ENCODE measurements around the gene NDUFB7. TPM values are rescaled to one million over a fixed set of nuclear protein-coding genes. Genes with fewer than 3 reads are reported as not detected.
A peak's percentile ranks its signal among the peaks of the same experiment; 100 is the strongest.

Gene NDUFB7
- total and polyA plus RNA-seq, 2 of the 8 experiments (the other 6 are each of a cell fraction or from before 2014, with no cell fraction given): 151 to 740 TPM

GRCh38 chr19:14561847-14562351 is 10.0 kb downstream of the NDUFB7 start:
- H3K27me3 ChIP-seq (replicated peaks in 1 of 4; ENCODE audit: control insufficient read depth in 3 of 4, extremely low read depth in 1 of 4, insufficient read depth in 3 of 4, low read length in 3 of 4): no peaks in the 10 kb centered on the region
- H4K20me1 ChIP-seq (replicated peaks in 1 of 2; ENCODE audit: control insufficient read depth in 1 of 2, insufficient read depth in 2 of 2, low read length in 2 of 2): peaks cover 4 to 16% of the 10 kb centered on the region in 2 experiments
- H3K18ac ChIP-seq (ENCODE audit: extremely low read depth, low read length): peak overlapping the region; percentile 10
- FAIRE-seq: no peak
- peaks cover 0 to 25% of the 10 kb centered on the region in 2 experiments; a peak in 1 of 4 replicates for H3K79me2 ChIP-seq (ENCODE audit: control insufficient read depth in 1 of 2, insufficient read depth in 2 of 2, low read length in 2 of 2)
- WGBS, 2 experiments (ENCODE audit: extremely low coverage in 1 of 2, insufficient coverage in 1 of 2, insufficient read length in 1 of 2, insufficient replicate concordance in 2 of 2, low coverage in 1 of 2, low lambda C conversion rate in 2 of 2, missing lambda C conversion rate in 1 of 2): 84% methylated on average over 20 of the region's 22 CpGs; no CpG with 5 or more reads in 1 of the 2 experiments
- H3K14ac ChIP-seq (ENCODE audit: insufficient read length): no peak overlapping the region
- H4K5ac ChIP-seq (ENCODE audit: insufficient read length, low read depth, low read length): no peak overlapping the region
- H2BK120ac ChIP-seq (replicated peaks; ENCODE audit: low read depth, low read length): no peak overlapping the region
- H3K56ac ChIP-seq (replicated peaks; ENCODE audit: insufficient read length, low read depth, low read length): no peak overlapping the region
- POLR2A ChIA-PET (ENCODE audit: partially characterized antibody): interaction anchor here (0.6 to 3.2 kb wide), 2 partner anchors 11 to 58 kb away, joined by 3 to 11 read pairs; partner anchors contain the start of gene NDUFB7
- H2BK5ac ChIP-seq (ENCODE audit: low read depth, low read length): peak overlapping the region; percentile 66; the same call in 1 of the 2 replicates
- H3K9me3 ChIP-seq (ENCODE audit: insufficient read depth in 2 of 2, low read depth in 1 of 2, low read length in 1 of 2): no peaks in the 10 kb centered on the region
- no peak overlapping the region for H3K4ac ChIP-seq (replicated peaks; ENCODE audit: insufficient read length, low read depth, low read length)
- CTCF ChIA-PET (ENCODE audit: partially characterized antibody): interaction anchor here (2.0 to 3.1 kb wide), 3 partner anchors 10 to 12 kb away, joined by 9 to 13 read pairs (median 10); partner anchors contain the start of gene NDUFB7
- no peaks in the 10 kb centered on the region for H3K23me2 ChIP-seq (ENCODE audit: low read depth, low read length)
- H3K79me1 ChIP-seq (ENCODE audit: low read depth, low read length): peaks cover 7% of the 10 kb centered on the region
- H2BK12ac ChIP-seq (ENCODE audit: low read depth, low read length): 0 out of 2 replicates have a peak overlapping the region, but pooled peaks have one; percentile 12
- no peak overlapping the region for H3K9ac ChIP-seq (replicated peaks in 1 of 4; ENCODE audit: extremely low read depth in 1 of 4, low read depth in 3 of 4, low read length in 3 of 4)
- H3K27ac ChIP-seq (ENCODE audit: low read depth, low read length): no peak overlapping the region
- H4K91ac ChIP-seq (replicated peaks; ENCODE audit: insufficient read length, low read length): no peak overlapping the region
- no peak overlapping the region; a peak in 1 of 4 replicates for H3K4me2 ChIP-seq (ENCODE audit: insufficient read depth in 1 of 2, low read depth in 2 of 2, low read length in 2 of 2)
- peaks cover 0 to 44% (median 38%) of the 10 kb centered on the region in 4 experiments; a peak in 6 of 7 replicates for H3K4me1 ChIP-seq (replicated peaks in 1 of 4; ENCODE audit: control insufficient read depth in 3 of 4, insufficient read depth in 4 of 4, low read length in 3 of 4)
- no peak overlapping the region for H2AFZ ChIP-seq (ENCODE audit: low read length)
- H4K8ac ChIP-seq (ENCODE audit: extremely low read depth, insufficient read depth, low read length): peak overlapping the region; percentile 68
- TF ChIP-seq TEAD4 (IDR thresholded peaks at IDR 0.05; ENCODE audit: low read depth, low read length) (no peak), SIN3A (conservative IDR thresholded peaks at IDR 0.05 in 1 of 2, IDR thresholded peaks at IDR 0.05 in 1 of 2; ENCODE audit: low read depth in 1 of 2, low read length in 2 of 2) (no peak), ATF2 (IDR thresholded peaks at IDR 0.05; ENCODE audit: low read length) (no peak), TBP (IDR thresholded peaks at IDR 0.05; ENCODE audit: low read depth, low read length) (no peak), BCL11A (IDR thresholded peaks at IDR 0.05; ENCODE audit: low read depth in 2 of 2, low read length in 2 of 2) (no peak)
- peaks cover 0 to 16% (median 6%) of the 10 kb centered on the region in 4 experiments; a peak in 3 of 8 replicates for H3K36me3 ChIP-seq (ENCODE audit: control insufficient read depth in 2 of 4, insufficient read depth in 4 of 4, low read length in 3 of 4)
- H3K23ac ChIP-seq (ENCODE audit: insufficient read length): no peak overlapping the region
- H2AK5ac ChIP-seq (ENCODE audit: low read depth, low read length): no peak overlapping the region
- no peak for DNase-seq (ENCODE audit: low read depth in 1 of 2, low spot score in 2 of 2)
- H2BK15ac ChIP-seq (ENCODE audit: low read length): no peak overlapping the region
- no peak overlapping the region for H3K4me3 ChIP-seq (ENCODE audit: extremely low read depth in 1 of 4, insufficient read depth in 2 of 4, low read depth in 3 of 4, low read length in 4 of 4)
- no peak overlapping the region for H2BK20ac ChIP-seq (ENCODE audit: low read length)

All from H1 (cell line).